H9 (cell line): ENCODE results near the gene ANKRD11. TPM values are rescaled to one million over a fixed set of nuclear protein-coding genes. Genes with fewer than 3 reads are reported as not detected.

Experiments
- DNase-seq: peaks from one replicate; pipeline ENCODE4 v3.0.0-alpha.2; 2017
- H2AFZ ChIP-seq: one replicate; pipeline ENCODE4 v1.6.1; 2013; ENCODE audit warnings: mild to moderate bottlenecking, low read length, control low read depth, moderate library complexity
- H2AK5ac ChIP-seq: 2 replicates; pipeline ENCODE4 v1.6.1; 2013; ENCODE audit warnings: low read length, control low read depth, mixed read lengths; ENCODE audit not compliant: insufficient read length
- H2BK120ac ChIP-seq: one replicate; pipeline ENCODE4 v1.6.1; 2013; ENCODE audit warnings: low read depth, mild to moderate bottlenecking, low read length, control low read depth, inconsistent platforms; ENCODE audit not compliant: poor library complexity, severe bottlenecking
- H2BK12ac ChIP-seq: 2 replicates; pipeline ENCODE4 v1.6.1; 2013; ENCODE audit warnings: low read length, control low read depth, mixed read lengths, low read depth; ENCODE audit not compliant: insufficient read length
- H2BK15ac ChIP-seq: 2 replicates; pipeline ENCODE4 v1.6.1; 2013; ENCODE audit warnings: low read depth, low read length, control low read depth
- H2BK20ac ChIP-seq: one replicate; pipeline ENCODE4 v1.6.1; 2013; ENCODE audit warnings: low read depth, mild to moderate bottlenecking, low read length, control low read depth, inconsistent platforms; ENCODE audit not compliant: poor library complexity, severe bottlenecking
- H2BK5ac ChIP-seq: 2 replicates; pipeline ENCODE4 v1.6.1; 2013; ENCODE audit warnings: low read length, control low read depth, mixed read lengths; ENCODE audit not compliant: insufficient read length
- H3K14ac ChIP-seq: 2 replicates; pipeline ENCODE4 v1.6.1; 2013; ENCODE audit warnings: low read length, control low read depth; ENCODE audit not compliant: insufficient read depth
- H3K18ac ChIP-seq: 2 replicates; pipeline ENCODE4 v1.6.1; 2013; ENCODE audit warnings: low read depth, mild to moderate bottlenecking, mixed read lengths, low read length, control low read depth; ENCODE audit not compliant: insufficient read length
- H3K23ac ChIP-seq: 2 replicates; pipeline ENCODE4 v1.6.1; 2013; ENCODE audit warnings: low read length, control low read depth, mixed read lengths, low read depth; ENCODE audit not compliant: insufficient read length
- H3K23me2 ChIP-seq: 2 replicates; pipeline ENCODE4 v1.6.1; 2013; ENCODE audit warnings: low read depth, mild to moderate bottlenecking, mixed read lengths, low read length, control low read depth; ENCODE audit not compliant: insufficient read length, poor library complexity, severe bottlenecking
- H3K27ac ChIP-seq: 2 replicates; pipeline ENCODE4 v1.5.1; 2013; ENCODE audit warnings: low read length, control low read depth, mixed read lengths, low read depth; ENCODE audit not compliant: insufficient read length
- H3K27me3 ChIP-seq: 2 replicates; pipeline ENCODE4 v1.6.1; 2013; ENCODE audit warnings: low read length, control low read depth, inconsistent platforms; ENCODE audit not compliant: insufficient read depth
- H3K4ac ChIP-seq: 2 replicates; pipeline ENCODE4 v1.6.1; 2013; ENCODE audit warnings: low read depth, mild to moderate bottlenecking, control low read depth, inconsistent platforms, low read length, moderate library complexity
- H3K4me1 ChIP-seq: 2 replicates; pipeline ENCODE4 v1.6.1; 2013; ENCODE audit warnings: low read length, control low read depth, inconsistent platforms; ENCODE audit not compliant: insufficient read depth
- H3K4me2 ChIP-seq: 2 replicates; pipeline ENCODE4 v1.6.1; 2013; ENCODE audit warnings: low read length, control low read depth, mixed read lengths; ENCODE audit not compliant: insufficient read length, insufficient read depth
- H3K56ac ChIP-seq: 2 replicates; pipeline ENCODE4 v1.6.1; 2013; ENCODE audit warnings: low read depth, mild to moderate bottlenecking, mixed read lengths, low read length, control low read depth; ENCODE audit not compliant: insufficient read length
- H3K79me1 ChIP-seq: 2 replicates; pipeline ENCODE4 v1.6.1; 2013; ENCODE audit warnings: low read depth, mild to moderate bottlenecking, moderate library complexity, low read length, control low read depth, inconsistent platforms; ENCODE audit not compliant: insufficient read depth, poor library complexity, severe bottlenecking
- H3K79me2 ChIP-seq: 2 replicates; pipeline ENCODE4 v1.6.1; 2013; ENCODE audit warnings: low read length, control low read depth, inconsistent platforms; ENCODE audit not compliant: insufficient read depth
- H3K9ac ChIP-seq: 2 replicates; pipeline ENCODE4 v1.6.1; 2013; ENCODE audit warnings: low read length, control low read depth, mixed read lengths; ENCODE audit not compliant: insufficient read length; ENCODE audit errors: extremely low read depth
- H3K9me3 ChIP-seq: one replicate; pipeline ENCODE4 v1.6.1; 2013; ENCODE audit warnings: low read depth, low read length, inconsistent platforms; ENCODE audit not compliant: control insufficient read depth
- H3T11ph ChIP-seq: one replicate; pipeline ENCODE4 v1.6.1; 2013; ENCODE audit warnings: mild to moderate bottlenecking, low read length, control low read depth, inconsistent platforms
- H4K20me1 ChIP-seq: one replicate; pipeline ENCODE4 v1.6.1; 2013; ENCODE audit not compliant: control insufficient read depth, insufficient read length, insufficient read depth
- H4K5ac ChIP-seq: 2 replicates; pipeline ENCODE4 v1.6.1; 2013; ENCODE audit warnings: low read depth, mild to moderate bottlenecking, mixed read lengths, low read length, control low read depth; ENCODE audit not compliant: insufficient read length
- H4K8ac ChIP-seq: replicated peaks from 2 replicates; pipeline ENCODE4 v1.6.1; 2013; ENCODE audit warnings: low read length, control low read depth, mixed read lengths, low read depth; ENCODE audit not compliant: insufficient read length
- H4K91ac ChIP-seq: 2 replicates; pipeline ENCODE4 v1.6.1; 2013; ENCODE audit warnings: low read depth, mild to moderate bottlenecking, moderate library complexity, mixed read lengths, low read length, control low read depth; ENCODE audit not compliant: insufficient read length
- H3K27ac Mint-ChIP-seq, 3 experiments: 2 replicates in 2 of 3; 3 replicates in 1 of 3; pipeline ENCODE4 v1.8.0; 2020 to 2021; ENCODE audit warnings: mixed read lengths in 3 of 3, mild to moderate bottlenecking in 1 of 3, moderate library complexity in 1 of 3
- H3K27me3 Mint-ChIP-seq: 2 replicates; pipeline ENCODE4 v1.8.0; 2021; ENCODE audit warnings: low read depth, mild to moderate bottlenecking, moderate library complexity, mixed read lengths
- H3K36me3 Mint-ChIP-seq, 3 experiments: 2 replicates in 2 of 3; 3 replicates in 1 of 3; pipeline ENCODE4 v1.8.0; 2020 to 2021; ENCODE audit warnings: low read depth in 3 of 3, mixed read lengths in 3 of 3; ENCODE audit not compliant: insufficient read depth in 1 of 3
- H3K4me1 Mint-ChIP-seq, 2 experiments: 2 replicates each; pipeline ENCODE4 v1.8.0; 2020; ENCODE audit warnings: mixed read lengths in 2 of 2
- H3K4me3 Mint-ChIP-seq, 2 experiments: 2 replicates in 1 of 2; 3 replicates in 1 of 2; pipeline ENCODE4 v1.8.0; 2020 to 2021; ENCODE audit warnings: mild to moderate bottlenecking in 2 of 2, mixed read lengths in 2 of 2, moderate library complexity in 1 of 2
- H3K9me3 Mint-ChIP-seq, 2 experiments: 2 replicates in 1 of 2; 3 replicates in 1 of 2; pipeline ENCODE4 v1.8.0; 2020; ENCODE audit warnings: mild to moderate bottlenecking in 2 of 2, mixed read lengths in 2 of 2, moderate library complexity in 1 of 2
- WGBS: extraction: QIAGEN DNeasy Blood & Tissue Kit; methylation state at CpG from one replicate; pipeline ENCODE4 v1.1.7; 2013; ENCODE audit warnings: missing lambda C conversion rate, low lambda C conversion rate, mixed read lengths; ENCODE audit not compliant: insufficient read length; ENCODE audit errors: extremely low coverage; 5-methylcytosine and 5-hydroxymethylcytosine counted together
- total RNA-seq: library from RNA; stranded (reverse); gene quantifications from 2 replicates; pipeline ENCODE4 v1.2.1, GENCODE V29; 2021
- TF ChIP-seq, protein P1 (sequence below): fragments of 200-600 bp; sonication (generic); conservative IDR thresholded peaks from 3 replicates; pipeline ENCODE4 v1.8.0; 2021; ENCODE audit warnings: antibody characterized with exemption, mild to moderate bottlenecking

ANKRD11 gene
- total RNA-seq, 1 experiment from 2014 or later: 181 TPM

DNA sequence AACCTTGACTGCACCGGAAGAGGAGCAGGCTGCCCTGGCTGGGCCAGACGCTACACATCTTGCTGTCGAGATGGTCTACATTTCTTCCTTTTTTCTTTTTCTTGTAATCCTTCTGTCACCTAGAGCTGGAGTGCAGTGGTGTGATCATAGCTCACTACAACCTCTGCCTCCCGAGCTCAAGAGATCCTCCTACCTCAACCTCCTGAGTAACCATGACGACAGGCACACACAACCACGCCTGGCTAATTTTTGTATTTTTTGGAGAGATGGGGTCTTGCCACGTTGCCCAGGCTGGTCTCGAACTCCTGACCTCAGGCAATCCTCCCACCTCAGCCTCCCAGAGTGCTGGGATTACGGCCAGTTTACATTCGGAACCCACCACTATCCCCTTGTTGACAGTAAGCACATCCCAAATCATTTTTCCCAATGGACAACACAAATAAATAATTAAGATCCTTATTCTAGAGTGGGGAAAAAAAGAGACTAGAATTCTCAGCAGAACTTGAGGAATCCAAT lies 79.0 kb downstream of the ANKRD11 start:
- no peak overlapping the region for H2BK20ac ChIP-seq
- H3K4ac ChIP-seq: no peak overlapping the region
- H3K4me1 Mint-ChIP-seq: peaks cover 71 to 74% of the 10 kb centered on the region in 2 experiments
- no peak overlapping the region for H3K14ac ChIP-seq
- TF ChIP-seq, protein P1, sequence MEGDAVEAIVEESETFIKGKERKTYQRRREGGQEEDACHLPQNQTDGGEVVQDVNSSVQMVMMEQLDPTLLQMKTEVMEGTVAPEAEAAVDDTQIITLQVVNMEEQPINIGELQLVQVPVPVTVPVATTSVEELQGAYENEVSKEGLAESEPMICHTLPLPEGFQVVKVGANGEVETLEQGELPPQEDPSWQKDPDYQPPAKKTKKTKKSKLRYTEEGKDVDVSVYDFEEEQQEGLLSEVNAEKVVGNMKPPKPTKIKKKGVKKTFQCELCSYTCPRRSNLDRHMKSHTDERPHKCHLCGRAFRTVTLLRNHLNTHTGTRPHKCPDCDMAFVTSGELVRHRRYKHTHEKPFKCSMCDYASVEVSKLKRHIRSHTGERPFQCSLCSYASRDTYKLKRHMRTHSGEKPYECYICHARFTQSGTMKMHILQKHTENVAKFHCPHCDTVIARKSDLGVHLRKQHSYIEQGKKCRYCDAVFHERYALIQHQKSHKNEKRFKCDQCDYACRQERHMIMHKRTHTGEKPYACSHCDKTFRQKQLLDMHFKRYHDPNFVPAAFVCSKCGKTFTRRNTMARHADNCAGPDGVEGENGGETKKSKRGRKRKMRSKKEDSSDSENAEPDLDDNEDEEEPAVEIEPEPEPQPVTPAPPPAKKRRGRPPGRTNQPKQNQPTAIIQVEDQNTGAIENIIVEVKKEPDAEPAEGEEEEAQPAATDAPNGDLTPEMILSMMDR: no peak
- H4K8ac ChIP-seq: no peak overlapping the region
- no peak overlapping the region for H2AK5ac ChIP-seq
- peaks cover 0 to 7% (median 3%) of the 10 kb centered on the region in 3 experiments; a peak in 6 of 7 replicates for H3K36me3 Mint-ChIP-seq
- no peak overlapping the region for H3K9ac ChIP-seq
- H3K27me3 Mint-ChIP-seq: no peaks in the 10 kb centered on the region
- H3K56ac ChIP-seq: no peak overlapping the region
- H4K91ac ChIP-seq: no peak overlapping the region
- H3K4me3 Mint-ChIP-seq: no peak overlapping the region; a peak in 1 of 5 replicates
- no peaks in the 10 kb centered on the region for H3K27me3 ChIP-seq
- H2BK5ac ChIP-seq: no peak overlapping the region
- no peak overlapping the region for H3K4me2 ChIP-seq
- H3T11ph ChIP-seq: no peak overlapping the region
- peaks cover 8% of the 10 kb centered on the region; the same call in 1 of the 2 replicates for H3K4me1 ChIP-seq
- no CpG with 5 or more reads among the region's 10 CpGs for WGBS
- no peak overlapping the region for H3K18ac ChIP-seq
- no peaks in the 10 kb centered on the region for H3K9me3 Mint-ChIP-seq
- H3K9me3 ChIP-seq: no peaks in the 10 kb centered on the region
- peaks cover 6% of the 10 kb centered on the region for H4K20me1 ChIP-seq
- no peaks in the 10 kb centered on the region for H3K23me2 ChIP-seq
- H2BK12ac ChIP-seq: no peak overlapping the region
- H3K79me1 ChIP-seq: peaks cover 6% of the 10 kb centered on the region
- H3K23ac ChIP-seq: no peak overlapping the region
- H2BK15ac ChIP-seq: no peak overlapping the region
- H2BK120ac ChIP-seq: no peak overlapping the region
- H3K27ac ChIP-seq: no peak overlapping the region
- peak overlapping the region in 2 of 3 experiments; percentile 23 to 72; a peak in 2 of 7 replicates for H3K27ac Mint-ChIP-seq
- no peak for DNase-seq
- no peak overlapping the region for H2AFZ ChIP-seq
- no peak overlapping the region for H4K5ac ChIP-seq
- peaks cover 78% of the 10 kb centered on the region for H3K79me2 ChIP-seq
